ENCODE results near the gene SH3RF3.

SH3RF3 gene

DNA sequence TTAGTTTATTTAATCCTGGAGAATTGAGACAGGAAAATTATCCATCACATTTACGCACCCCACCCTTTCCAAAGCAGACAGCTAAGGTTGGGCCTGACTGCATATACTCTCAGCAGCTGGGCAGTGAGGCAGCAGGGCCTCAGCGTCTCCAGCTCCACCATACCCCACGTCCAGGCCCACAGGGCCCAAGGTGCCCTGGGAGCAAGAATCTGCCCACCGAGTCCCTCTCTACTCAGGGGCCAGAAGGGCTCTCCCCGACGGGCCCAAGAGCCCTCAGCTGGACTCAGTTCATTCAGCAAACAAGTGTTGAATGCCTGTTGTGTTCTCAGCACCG, 358.5 kb downstream of the SH3RF3 start:
- no peak overlapping the region for H2AFZ ChIP-seq (ENCODE audit: low read depth)
- no peak overlapping the region for H3K4me3 ChIP-seq (IDR thresholded peaks at IDR 0.05; ENCODE audit: insufficient read depth, low read depth, low read length)
- H3K36me3 ChIP-seq (ENCODE audit: insufficient read depth) = no peaks in the 10 kb centered on the region
- no peaks in the 10 kb centered on the region for H3K79me2 ChIP-seq (ENCODE audit: insufficient read depth, low read depth)
- no peaks in the 10 kb centered on the region for H3K27me3 ChIP-seq (ENCODE audit: insufficient read depth, low read depth)
- no peak overlapping the region for H3K27ac ChIP-seq
- H4K20me1 ChIP-seq (ENCODE audit: insufficient read depth) = no peaks in the 10 kb centered on the region
- H3K4me1 ChIP-seq (ENCODE audit: low read depth, poor library complexity, severe bottlenecking) = no peaks in the 10 kb centered on the region
- TF ChIP-seq, protein P1, sequence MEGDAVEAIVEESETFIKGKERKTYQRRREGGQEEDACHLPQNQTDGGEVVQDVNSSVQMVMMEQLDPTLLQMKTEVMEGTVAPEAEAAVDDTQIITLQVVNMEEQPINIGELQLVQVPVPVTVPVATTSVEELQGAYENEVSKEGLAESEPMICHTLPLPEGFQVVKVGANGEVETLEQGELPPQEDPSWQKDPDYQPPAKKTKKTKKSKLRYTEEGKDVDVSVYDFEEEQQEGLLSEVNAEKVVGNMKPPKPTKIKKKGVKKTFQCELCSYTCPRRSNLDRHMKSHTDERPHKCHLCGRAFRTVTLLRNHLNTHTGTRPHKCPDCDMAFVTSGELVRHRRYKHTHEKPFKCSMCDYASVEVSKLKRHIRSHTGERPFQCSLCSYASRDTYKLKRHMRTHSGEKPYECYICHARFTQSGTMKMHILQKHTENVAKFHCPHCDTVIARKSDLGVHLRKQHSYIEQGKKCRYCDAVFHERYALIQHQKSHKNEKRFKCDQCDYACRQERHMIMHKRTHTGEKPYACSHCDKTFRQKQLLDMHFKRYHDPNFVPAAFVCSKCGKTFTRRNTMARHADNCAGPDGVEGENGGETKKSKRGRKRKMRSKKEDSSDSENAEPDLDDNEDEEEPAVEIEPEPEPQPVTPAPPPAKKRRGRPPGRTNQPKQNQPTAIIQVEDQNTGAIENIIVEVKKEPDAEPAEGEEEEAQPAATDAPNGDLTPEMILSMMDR (conservative IDR thresholded peaks at IDR 0.05; ENCODE audit: low read depth, low read length) = no peak
- H3K4me2 ChIP-seq = no peak overlapping the region
- H3K9ac ChIP-seq = no peak overlapping the region

DNA sequence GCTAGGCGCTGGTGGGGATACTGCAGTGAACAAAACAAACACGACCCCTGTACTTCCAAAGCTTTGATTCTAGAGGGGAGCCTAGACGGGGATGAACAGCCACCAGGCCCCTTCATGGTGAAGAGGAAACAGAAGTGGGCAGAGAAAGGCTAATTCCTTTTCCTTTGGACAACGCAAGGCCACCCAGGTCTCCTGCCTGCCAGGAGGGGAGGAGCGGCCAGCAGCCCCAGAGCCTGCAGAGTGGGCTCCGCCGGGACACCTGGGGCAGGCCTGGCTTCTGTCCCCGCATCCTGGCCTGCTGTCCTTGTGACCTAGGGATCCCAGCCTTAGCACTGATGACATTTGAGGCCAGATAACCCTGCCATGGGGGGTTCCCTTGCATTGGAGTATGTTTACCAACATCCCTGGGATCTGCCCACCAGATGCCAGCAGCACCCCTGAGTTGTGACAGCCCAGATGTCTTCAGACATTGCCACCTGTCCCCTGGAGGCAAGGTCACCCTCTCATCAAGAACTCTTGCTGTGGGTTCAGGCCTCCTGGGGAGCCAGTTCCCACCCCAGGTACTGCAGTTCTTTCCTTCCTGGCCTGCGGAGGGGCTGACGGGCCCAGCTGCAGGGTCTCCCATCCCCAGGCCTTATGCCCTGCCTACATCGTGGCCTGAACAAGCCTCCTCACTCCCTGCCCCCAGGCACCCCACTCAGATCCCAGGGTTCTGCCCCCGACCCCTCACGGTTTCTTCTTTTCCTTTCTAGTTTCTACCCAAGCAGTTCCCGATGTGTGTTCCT, 359.1 kb downstream of the SH3RF3 start:
- no peak overlapping the region for H3K27ac ChIP-seq
- H3K4me3 ChIP-seq (IDR thresholded peaks at IDR 0.05; ENCODE audit: insufficient read depth, low read depth, low read length) = no peak overlapping the region
- no peaks in the 10 kb centered on the region for H3K4me1 ChIP-seq (ENCODE audit: low read depth, poor library complexity, severe bottlenecking)
- H3K9ac ChIP-seq = no peak overlapping the region
- H3K4me2 ChIP-seq = no peak overlapping the region
- TF ChIP-seq, protein P1 (conservative IDR thresholded peaks at IDR 0.05; ENCODE audit: low read depth, low read length) = no peak
- no peaks in the 10 kb centered on the region for H3K27me3 ChIP-seq (ENCODE audit: insufficient read depth, low read depth)
- no peaks in the 10 kb centered on the region for H4K20me1 ChIP-seq (ENCODE audit: insufficient read depth)
- H2AFZ ChIP-seq (ENCODE audit: low read depth) = no peak overlapping the region
- no peaks in the 10 kb centered on the region for H3K36me3 ChIP-seq (ENCODE audit: insufficient read depth)
- H3K79me2 ChIP-seq (ENCODE audit: insufficient read depth, low read depth) = no peaks in the 10 kb centered on the region

DNA sequence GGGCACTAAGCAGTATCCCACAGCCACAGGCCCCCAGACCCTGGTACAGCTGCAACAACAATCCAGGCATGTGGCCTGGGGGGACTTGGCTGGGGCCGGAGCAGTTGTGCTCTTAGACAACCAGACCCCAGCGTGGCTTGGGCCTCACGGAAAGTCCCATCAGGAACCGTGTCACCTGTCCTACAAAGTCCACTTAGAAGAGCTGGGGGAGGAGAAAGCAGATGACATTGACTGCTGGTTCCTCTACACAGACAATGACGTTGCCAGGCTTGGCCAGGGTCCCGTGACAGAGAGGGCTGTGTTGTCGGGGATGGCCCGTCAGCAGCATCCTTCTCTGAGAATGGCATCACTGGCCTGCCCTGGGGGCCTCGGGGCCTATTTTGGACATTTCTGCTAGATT, 360.3 kb downstream of the SH3RF3 start:
- Histone ChIP-seq H3K4me3 (IDR thresholded peaks at IDR 0.05; ENCODE audit: insufficient read depth, low read depth, low read length) (no peak overlapping the region), H4K20me1 (ENCODE audit: insufficient read depth) (no peaks in the 10 kb centered on the region), H3K9ac (no peak overlapping the region), H3K27ac (no peak overlapping the region), H3K79me2 (ENCODE audit: insufficient read depth, low read depth) (no peaks in the 10 kb centered on the region), H3K27me3 (ENCODE audit: insufficient read depth, low read depth) (no peaks in the 10 kb centered on the region), H3K4me1 (ENCODE audit: low read depth, poor library complexity, severe bottlenecking) (no peaks in the 10 kb centered on the region), H3K36me3 (ENCODE audit: insufficient read depth) (no peaks in the 10 kb centered on the region), H3K4me2 (no peak overlapping the region), H2AFZ (ENCODE audit: low read depth) (no peak overlapping the region)
- TF ChIP-seq, protein P1 (conservative IDR thresholded peaks at IDR 0.05; ENCODE audit: low read depth, low read length) = no peak

GRCh38 chr2:109493176-109493935, 364.4 kb downstream of the SH3RF3 start:
- no peak overlapping the region for H3K4me2 ChIP-seq

More at GRCh38 chr2:109493176-109493935, 364.4 kb downstream of the SH3RF3 start:
- Histone ChIP-seq H3K9ac (no peak overlapping the region), H2AFZ (ENCODE audit: low read depth) (no peak overlapping the region), H3K79me2 (ENCODE audit: insufficient read depth, low read depth) (no peaks in the 10 kb centered on the region), H3K4me1 (ENCODE audit: low read depth, poor library complexity, severe bottlenecking) (no peaks in the 10 kb centered on the region), H3K27ac (no peak overlapping the region), H3K4me3 (IDR thresholded peaks at IDR 0.05; ENCODE audit: insufficient read depth, low read depth, low read length) (no peak overlapping the region), H3K36me3 (ENCODE audit: insufficient read depth) (no peaks in the 10 kb centered on the region), H4K20me1 (ENCODE audit: insufficient read depth) (no peaks in the 10 kb centered on the region), H3K27me3 (ENCODE audit: insufficient read depth, low read depth) (no peaks in the 10 kb centered on the region)
- TF ChIP-seq, protein P1 (conservative IDR thresholded peaks at IDR 0.05; ENCODE audit: low read depth, low read length) = no peak

Measured in KMS-11 (cell line).